Cerebellar nuclear complex (tissue), 1 donor: ENCODE results near the gene NKTR.
"Not testable (repeated sequence)": the region's sequence is repeated elsewhere in the genome, so short reads cannot be mapped to it uniquely, and the experiment has no call there.

Source experiments
- DNase-seq, 2 experiments: peaks; one replicate each; lab custom pipeline; 2025; lab: John Stamatoyannopoulos, UW

The NKTR gene

DNA sequence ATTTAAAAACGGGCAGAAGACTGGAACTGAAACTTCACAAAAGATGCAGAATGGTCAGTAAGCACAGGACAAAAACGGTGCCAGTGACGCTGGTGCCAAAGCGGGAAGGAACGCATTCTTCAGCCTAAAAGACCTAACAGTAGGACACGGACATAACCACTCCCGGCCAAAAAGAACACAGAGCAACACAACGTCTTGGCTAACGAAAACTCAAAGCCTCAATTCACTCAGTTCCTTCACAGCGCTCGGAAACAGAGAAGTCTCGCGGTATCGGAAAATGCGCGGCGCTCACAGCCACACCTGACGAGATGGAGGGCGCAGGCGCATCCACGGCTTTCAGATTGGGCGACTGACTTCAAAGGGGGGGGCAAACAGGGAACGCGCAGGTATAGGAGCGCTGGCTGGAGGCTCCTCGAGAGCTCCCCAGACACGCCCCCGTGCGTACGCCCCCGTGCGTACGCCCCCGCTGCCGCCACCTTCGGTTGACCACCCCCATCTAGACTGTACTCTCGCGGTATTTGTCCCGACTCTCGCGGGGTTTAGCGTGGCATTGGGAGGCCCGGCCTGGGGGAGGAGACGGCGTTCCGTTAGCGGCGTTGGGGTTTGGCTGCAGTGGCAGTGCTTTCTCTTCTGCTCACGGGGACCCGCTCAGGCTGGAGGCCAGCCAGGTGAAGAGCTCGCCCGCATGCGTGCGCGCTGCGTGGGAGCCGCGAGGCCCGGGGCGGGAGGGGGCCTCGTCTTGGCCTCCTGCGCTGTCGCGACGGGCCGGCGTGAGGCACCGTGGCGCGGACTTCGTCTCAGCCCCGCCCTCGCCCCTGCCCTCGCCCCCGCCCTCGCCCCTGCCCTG is at the start of gene NKTR:
NKTR (plus strand) TSS at position 576 of the 847 bp plus-strand sequence. CDS start 321 bp downstream, outside the sequence.
- peak; percentile 86 to 94 for DNase-seq

DNA sequence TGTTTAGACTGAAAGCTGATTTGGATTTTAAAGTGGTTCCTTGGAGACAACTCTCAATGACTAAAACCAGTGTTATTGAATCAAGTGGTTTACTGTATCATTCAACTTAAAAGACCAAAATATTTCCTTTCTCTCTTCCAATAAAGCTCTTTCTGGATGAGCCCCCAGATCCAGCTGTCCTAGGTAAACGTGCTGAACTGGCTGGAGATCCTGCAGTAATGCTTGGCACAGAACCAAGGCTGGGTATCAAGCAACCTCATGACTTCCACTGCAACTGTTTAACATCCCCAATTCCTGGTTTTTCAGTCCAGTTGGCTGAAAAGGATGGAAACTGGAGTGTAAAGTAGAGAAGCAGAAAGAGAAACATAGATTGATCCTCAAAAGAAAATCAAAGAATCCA is 47.7 kb upstream of the NKTR start:
- no peak for DNase-seq

DNA sequence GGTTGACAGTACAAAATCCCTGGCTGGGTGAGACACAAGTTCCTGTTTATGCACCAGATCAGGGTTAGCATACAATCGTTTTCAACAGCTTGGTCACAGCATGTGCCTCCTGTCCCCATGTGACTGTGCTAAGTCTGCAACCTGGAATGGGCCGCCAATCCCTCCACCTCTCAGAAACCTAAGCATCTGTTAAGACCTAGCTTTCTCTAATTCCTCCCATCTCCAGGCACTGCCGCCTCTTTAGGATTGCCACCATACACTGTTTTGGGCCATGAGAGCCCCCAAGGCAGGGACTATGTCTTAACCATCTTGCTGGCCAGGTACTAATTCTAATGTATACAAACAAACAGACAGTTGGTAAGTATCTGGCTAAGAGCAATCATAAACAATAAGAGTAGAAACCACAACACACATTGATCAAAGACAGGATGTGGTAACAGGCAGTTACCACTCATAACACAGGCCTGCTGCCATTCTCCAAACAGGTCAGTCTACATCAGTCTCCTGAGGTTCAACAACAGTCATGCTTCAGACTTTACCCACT is 44.3 kb upstream of the NKTR start:
- DNase-seq = peak; percentile 83 to 92

DNA sequence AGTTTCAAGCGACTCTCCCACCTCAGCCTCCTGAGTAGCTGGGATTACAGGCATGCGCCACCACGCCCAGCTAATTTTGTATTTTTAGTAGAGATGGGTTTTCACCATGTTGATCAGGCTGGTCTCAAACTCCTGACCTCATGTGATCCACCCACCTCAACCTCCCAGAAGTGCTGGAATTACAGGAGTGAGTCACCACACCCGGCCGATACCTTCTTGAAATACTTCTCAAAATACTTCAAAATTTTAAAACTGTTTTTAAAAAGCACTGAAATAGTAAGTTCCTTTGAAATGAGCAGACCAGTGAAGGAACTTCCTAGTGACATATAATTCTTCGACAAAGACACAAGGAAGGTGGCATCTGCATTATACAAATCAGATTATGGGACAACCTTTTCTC is 43.7 kb upstream of the NKTR start:
- not testable (repeated sequence) for DNase-seq

DNA sequence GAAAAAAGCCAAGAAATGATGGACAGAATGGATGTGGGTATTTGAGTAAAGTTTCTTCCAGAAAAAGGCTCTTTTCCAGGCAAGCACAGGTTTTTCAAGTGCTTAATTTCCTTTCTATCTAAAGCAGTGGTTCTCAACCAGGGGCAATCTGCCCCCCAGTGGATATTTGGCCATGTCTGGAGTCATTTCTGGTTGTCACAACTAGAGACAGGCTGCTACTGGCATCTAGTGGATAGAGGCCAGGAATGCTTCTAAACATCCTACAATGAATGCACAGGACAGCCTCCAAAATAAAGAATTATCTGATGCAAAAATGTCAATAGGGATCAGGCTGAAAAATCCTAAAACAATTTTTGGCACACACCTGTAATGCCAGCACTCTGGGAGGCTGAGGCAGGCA is 42.6 kb upstream of the NKTR start:
- DNase-seq = peak; percentile 35 to 75

DNA sequence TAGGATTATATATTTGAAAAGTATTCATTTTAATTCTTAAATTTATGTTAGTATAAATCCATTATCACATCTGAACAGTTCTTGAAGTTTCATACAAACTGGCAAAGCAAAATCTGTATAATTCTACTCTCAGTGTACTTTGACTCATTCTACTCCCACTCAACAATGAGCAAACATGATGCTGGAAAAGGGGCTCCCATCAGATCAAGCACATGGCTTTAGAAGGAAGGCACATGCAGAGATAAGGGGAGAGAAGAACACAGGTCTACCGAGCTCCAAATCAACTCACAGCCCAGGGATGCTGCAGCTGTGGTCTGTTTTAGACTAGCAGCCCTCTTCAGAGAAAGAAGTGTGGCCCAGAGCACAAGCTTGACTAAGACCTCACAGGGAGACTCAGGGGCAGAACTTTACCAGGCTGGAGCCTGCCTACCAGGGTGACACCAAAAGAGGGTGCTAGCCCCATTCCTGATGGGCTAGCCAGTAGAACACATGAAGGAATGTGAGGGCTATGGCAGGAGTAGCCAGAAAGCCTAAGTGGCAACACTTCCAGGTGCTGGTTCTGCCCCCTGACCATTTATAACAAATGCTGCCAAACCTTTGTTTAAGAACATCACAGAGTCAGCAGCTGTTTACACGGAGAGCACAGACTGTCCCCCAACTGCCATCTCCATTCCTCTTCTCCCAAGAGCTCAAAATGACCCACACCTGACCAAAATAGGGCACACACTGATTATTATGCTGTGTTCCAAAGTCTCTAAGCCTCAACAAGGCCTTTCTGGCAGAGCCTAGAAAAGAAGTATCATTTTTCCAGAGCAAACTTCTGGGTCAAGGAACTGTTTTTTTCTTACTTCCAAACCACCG is 38.2 kb upstream of the NKTR start:
- DNase-seq = no peak

DNA sequence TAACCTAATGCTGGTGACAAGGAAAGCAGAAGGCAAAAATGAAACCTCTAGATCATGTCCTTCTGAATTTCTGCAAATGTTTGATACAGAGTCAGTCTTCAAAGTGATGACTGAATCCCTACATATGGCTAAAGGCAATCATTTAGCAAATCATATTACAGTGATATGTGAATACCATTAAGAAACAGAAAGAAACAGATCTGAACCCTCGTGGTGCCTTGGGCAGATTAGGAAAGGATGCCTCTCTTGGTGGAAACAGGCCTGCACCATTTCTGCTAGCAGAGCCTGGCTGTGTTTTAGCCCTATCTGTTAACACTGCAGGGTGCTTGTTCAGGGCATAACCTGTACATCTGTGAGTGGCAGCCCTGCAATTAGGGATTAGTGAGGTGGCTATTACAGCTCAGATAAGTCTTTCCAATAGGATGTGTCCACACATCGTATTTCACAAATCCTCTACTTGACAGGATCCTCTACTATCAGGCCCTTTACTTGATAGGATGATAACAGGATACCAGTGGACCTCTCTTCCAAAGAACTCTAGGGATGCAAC is 30.8 kb upstream of the NKTR start:
- peak in 1 of 2 experiments; percentile 60 for DNase-seq

DNA sequence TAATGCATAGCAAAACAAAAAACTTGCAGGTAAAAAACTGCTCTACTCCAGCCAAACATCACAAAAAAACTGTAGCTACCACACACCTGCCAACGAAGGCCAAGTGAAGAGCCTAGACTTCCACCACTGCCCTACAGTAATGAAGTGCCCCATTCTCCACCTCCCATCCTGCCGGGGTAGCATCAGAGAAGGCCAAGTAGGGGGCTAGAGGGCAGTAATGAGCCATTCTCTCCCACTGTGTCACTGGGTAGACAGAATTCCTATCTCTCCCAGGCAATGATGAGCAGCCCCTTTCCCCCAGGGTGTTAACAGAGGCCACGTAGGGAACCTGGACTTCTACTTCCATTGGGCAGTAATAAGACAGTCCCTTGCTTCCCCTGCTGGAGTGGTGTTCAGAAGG is 28.2 kb upstream of the NKTR start:
- no peak for DNase-seq

DNA sequence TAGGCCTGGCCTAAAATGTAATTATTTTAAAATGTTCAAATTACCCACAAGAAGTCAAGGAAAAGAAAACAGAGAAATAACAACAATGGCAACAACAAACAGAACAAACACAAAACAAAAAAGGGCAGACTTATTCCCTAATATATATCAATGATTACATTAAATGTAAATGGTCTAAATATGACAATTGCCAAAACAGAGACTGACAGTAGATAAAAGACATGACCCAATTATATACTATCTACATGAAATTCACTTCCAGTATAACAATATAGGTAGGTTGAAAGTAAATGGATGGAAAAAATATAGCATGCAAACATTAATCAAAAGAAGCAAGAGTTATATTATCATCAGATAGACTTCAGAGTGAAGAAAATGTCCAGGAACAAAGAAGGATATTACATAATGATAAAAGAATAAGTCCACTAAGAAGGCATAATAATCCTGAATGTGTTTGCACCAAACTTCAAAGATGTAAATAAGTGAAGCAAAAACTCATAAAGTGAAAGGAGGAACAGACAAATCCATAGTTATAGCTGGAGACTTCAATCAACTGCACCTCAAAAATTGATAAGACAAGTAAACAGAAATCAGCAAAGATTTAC is 25.2 kb upstream of the NKTR start:
- no peak for DNase-seq

DNA sequence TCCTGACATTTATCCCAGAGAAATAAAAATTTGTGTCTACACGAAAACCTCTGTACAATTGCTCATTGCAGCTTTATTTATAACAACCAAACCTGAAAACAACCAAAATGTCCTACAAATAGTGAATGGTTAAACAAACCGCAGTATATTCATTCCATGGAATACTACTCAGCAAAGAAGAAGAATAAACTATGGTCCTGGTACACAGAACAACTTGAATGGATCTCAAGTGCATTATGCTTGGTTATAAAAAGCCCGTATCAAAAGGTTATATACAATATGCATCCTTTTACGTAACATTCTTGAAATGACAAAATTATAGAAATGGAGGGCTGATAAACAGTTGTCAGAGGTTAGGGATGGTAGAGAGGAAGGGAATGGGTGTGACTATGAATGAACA is 22.4 kb upstream of the NKTR start:
- DNase-seq = no peak

DNA sequence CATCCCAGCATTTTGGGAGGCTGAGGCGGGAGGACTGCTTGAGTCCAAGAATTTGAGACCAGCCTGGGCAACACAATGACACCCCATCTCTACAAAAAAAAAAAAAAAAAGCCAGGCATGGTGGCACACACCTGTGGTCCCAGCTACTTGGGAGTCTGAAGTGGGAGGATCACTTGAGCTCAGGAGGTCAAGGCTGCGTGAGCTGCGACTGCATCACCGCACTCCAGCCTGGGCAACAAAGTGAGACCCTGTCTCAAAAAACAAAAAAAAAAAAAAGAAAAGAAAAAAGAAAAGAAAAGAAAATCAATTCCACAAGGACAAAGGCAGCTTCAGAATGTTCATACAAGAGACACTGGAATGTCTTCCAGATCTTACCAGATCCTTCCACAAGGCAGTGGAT is 21.1 kb upstream of the NKTR start:
- not testable (repeated sequence) for DNase-seq

DNA sequence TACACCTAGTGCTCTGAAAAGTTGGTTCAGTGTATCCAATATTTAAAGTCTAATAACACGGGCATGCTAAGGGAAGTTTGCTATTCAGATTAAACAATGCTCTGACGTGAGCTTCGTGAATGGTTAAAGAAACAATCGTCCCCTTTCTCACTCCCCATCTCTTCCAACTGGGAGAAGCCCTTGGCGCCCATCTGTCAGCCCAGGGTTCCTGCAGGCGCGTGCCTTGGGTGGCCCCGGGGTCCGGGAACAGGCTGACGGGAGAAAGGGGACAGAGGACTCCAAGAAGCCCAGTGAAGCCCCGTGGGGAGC is 19.1 kb upstream of the NKTR start:
- DNase-seq = no peak

DNA sequence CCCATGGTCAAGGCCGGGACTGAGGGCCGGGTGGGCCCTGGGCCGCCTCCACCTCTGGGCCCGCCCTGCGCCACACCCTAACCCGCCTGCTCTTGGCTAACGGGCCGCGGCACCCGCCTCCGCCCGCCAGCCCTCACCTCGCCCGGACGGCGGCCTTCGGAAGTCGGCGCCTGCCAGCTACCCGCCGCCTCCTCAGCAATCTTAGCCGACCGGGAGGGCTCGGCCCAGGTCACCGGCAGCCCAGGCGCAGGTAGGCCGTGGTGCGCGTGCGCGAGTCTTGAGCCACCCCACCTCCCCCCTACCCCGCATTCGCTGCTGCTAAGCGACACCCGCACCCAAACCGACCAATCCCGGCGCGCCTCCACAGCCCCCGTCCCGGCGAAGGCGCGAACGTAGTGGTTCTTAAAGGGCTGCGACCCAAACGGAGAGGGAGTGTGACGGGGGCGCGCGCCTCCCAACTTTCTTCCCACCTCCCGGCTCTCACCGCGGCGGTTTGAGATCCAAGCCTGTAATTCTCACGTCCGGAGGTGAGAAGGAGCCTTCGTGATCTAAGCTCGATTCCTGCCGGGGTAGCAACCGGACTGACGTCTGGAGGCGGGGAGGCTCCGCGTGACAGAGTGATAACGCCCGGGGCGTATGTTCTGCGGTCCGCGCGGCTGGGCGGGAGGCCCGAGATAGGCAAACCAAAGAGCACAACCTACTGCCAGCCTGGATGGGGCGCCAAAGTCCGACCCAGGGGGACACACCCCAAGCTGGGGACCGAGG is 18.6 kb upstream of the NKTR start, which contains the start of gene SEC22C:
SEC22C (minus strand) TSS at position 259 of the 765 bp plus-strand sequence. CDS start 12,921 bp downstream, outside the sequence.
- peak; percentile 52 to 95 for DNase-seq

DNA sequence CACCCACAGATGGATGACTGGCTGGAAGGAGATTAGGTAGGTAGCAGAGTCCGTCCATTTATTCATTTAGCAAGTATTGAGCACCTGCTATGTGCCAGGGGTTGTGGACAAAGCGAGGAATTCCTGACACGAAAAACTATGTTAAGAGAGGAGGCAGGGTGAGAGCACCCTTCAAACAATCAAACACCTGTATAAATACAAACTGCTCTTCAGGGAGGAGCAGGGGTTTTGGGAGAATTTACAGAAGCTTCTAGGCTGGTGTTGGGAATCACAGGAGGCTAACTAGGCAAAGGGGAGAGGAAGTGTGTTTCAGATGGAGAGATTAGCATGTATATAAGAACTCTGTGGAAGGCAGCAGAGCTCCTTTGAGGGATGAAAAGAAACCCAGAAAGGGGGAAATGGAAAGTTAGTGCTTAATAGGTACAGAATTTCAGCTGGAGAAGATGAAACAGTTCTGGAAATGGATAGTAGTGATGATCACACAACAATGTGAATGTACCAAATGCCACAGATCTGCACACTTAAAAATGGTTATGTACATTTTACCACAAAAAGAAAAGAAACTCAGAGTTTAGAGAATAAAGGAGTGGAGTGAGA is 17.9 kb upstream of the NKTR start:
- no peak for DNase-seq

DNA sequence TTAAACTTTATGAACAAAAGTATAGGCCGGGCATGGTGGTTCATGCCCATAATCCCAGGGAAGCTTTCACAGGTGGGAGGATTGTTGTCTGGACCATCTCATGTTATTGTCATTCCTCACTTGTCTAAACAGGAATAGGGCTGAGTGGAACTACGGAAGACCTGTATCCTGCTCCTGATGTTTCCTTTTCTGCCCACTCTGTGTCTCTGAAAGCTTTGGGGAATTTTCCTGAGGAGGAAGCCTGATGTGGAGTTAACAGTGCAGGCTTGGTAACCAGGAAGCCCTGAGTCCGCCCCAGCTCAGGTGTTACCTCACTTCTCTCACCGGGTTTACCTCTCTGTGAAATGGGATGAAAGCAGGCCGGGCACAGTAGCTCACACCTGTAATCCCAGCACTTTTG is 11.9 kb upstream of the NKTR start:
- no peak for DNase-seq

DNA sequence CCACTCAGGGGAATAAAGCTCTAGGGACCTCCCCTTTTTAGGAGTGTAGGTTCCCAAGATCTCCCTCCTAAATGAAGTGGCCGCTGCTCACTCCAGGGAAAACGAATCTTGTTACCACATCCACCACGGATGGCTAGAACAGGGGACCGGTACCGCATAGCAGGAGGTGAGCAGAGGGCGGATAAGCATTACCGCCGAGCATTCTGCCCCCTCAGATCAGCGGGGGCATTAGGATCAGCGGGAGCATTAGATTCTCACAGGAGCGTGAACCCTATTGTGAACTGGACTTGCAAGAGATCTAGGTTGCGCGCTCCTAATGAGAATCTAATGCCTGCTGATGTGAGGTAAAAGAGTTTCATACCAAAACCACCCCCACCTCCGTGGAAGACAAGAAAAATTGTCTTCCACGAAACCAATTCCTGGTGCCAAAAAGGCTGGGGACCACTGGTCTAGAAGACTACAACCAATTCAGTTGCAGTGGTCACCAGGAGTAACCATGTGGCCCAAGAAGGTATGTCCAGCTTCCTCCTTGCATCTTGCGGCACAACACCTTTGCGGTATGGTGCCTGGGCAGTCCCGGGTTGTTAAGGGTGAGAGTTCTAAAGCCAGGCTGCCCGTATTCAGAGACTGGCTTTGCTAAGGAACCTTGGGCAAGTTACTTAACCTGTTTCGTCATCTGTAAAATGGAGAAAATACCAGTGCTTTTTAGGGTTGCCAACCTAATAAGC is 10.9 kb upstream of the NKTR start:
- DNase-seq = no peak

DNA sequence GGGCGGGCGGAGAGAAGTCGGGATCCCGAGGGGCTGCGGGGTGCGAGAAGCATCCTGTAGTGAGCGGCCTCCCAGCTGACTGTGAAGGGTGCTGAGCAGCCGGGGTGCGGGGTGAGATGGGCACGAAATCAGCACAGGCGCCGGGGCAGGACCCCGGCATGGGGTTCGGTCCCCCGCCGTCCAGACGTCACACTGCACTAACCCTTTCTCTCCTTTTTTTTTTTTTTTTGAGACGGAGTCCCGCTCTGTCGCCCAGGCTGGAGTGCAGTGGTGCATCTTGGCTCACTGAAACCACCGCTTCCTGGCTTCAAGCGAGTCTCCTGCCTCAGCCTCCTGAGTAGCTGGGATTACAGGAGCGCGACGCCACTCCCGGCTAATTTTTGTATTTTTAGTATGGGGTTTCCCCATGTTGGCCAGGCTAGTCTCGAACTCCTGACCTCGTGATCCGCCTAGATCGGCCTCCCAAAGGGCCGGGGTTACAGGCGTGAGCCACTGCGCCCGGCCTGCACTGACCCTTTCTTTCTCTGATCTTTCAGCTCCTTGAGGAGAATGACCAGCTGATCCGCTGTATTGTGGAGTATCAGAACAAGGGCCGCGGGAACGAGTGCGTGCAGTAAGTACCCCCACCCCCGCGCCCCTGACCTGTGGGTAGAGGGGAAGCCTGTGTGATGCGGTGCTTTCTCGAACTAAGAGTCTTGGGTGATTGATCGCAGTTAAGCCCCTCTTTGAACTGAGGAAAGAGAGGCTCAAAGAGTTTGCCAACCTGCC is 9.3 kb upstream of the NKTR start:
- DNase-seq = no peak

DNA sequence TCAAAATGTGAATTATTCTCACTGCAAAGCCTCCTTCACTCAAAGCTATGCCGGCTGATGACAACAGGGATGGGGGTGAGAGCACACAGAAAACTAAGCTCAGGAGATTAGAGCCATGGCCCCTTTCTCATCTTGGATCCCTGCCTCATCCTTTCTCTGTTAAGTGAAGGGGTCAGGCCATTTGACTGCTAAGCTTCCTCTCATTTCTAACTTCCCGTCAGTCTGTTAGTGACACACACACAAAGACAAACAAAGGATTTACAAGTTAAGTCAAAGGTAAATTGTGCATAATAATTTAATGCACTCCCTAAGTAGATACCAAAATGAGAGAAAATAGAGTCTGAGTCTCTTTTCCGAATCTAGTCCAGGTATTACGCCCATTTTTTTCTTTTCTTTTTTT is 8.7 kb upstream of the NKTR start:
- DNase-seq = no peak

DNA sequence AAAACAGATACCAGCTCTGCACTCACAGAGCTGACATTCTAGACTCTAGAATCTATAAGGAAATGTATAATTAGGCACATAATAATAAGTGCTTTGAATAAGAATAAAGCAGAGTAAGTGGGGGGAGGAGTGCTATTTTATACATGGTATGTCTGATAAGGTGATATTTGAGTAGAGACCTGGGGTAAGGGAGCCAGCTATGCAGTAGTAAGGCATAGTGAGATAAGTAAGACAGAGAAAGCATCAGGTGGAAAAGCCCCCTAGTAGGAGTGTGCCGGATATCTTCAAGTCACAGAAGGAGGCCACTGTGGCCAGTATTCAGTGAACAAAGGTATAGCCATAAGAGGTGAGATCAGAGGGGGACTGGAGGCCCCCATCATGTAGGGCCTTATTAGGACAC is 6.9 kb upstream of the NKTR start:
- DNase-seq = no peak
